HG03558 (cell line): ENCODE results near the gene CACNG5.

ENCODE experiments used
- ATAC-seq: cut with Tn5 transposase; IDR thresholded peaks from one replicate; pipeline ENCODE4 v1.9.1; 2021; ENCODE audit warnings: moderate number of reproducible peaks; ENCODE audit not compliant: unreplicated experiment; ENCODE audit errors: extremely low read depth

The CACNG5 gene

DNA sequence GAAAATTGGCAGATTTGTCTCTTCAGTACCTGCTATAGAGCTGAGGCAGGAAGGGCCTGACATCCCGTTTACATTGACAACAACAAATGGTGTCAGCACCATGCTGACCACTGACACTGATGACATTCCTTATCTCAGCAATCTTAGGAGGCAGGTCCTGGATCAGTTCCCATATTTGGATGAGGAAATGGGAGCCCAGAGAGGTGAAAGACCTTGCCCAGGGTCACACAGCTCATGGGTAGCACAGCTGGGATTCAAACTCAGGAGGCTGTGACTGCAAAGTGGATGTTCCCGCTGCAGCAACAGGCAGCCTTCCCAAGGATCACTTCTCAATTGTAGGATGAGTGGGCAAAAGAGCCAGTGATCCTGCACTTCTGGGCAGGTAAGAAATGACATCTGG lies 99.1 kb downstream of the CACNG5 start:
- no peak for ATAC-seq
